ENCODE data around the gene TARS2.

TARS2 gene

DNA sequence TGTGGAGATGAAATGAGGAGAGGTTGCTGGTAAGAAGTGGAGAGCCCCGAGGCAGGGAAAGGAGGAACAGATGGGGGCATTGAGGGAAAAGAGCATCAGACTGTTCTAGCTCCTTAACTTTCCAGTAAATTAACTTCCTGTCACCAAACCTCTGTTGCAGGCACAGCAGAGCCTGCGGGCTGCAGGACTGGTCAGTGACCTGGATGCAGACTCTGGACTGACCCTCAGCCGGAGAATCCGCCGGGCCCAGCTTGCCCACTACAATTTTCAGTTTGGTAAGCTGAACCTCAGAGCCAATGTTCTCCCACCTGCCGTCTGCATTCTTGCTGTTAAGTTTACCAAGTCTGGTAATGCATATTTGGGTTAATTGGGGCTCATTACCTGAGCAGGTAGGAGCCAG, 18.2 kb downstream of the TARS2 start:
- no peak overlapping the region for H3K4me3 ChIP-seq (ENCODE audit: low read length)
- TF ChIP-seq, protein P1, sequence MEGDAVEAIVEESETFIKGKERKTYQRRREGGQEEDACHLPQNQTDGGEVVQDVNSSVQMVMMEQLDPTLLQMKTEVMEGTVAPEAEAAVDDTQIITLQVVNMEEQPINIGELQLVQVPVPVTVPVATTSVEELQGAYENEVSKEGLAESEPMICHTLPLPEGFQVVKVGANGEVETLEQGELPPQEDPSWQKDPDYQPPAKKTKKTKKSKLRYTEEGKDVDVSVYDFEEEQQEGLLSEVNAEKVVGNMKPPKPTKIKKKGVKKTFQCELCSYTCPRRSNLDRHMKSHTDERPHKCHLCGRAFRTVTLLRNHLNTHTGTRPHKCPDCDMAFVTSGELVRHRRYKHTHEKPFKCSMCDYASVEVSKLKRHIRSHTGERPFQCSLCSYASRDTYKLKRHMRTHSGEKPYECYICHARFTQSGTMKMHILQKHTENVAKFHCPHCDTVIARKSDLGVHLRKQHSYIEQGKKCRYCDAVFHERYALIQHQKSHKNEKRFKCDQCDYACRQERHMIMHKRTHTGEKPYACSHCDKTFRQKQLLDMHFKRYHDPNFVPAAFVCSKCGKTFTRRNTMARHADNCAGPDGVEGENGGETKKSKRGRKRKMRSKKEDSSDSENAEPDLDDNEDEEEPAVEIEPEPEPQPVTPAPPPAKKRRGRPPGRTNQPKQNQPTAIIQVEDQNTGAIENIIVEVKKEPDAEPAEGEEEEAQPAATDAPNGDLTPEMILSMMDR (conservative IDR thresholded peaks at IDR 0.05; ENCODE audit: low read depth, low read length) = no peak
- no peak for DNase-seq (ENCODE audit: low read depth)

DNA sequence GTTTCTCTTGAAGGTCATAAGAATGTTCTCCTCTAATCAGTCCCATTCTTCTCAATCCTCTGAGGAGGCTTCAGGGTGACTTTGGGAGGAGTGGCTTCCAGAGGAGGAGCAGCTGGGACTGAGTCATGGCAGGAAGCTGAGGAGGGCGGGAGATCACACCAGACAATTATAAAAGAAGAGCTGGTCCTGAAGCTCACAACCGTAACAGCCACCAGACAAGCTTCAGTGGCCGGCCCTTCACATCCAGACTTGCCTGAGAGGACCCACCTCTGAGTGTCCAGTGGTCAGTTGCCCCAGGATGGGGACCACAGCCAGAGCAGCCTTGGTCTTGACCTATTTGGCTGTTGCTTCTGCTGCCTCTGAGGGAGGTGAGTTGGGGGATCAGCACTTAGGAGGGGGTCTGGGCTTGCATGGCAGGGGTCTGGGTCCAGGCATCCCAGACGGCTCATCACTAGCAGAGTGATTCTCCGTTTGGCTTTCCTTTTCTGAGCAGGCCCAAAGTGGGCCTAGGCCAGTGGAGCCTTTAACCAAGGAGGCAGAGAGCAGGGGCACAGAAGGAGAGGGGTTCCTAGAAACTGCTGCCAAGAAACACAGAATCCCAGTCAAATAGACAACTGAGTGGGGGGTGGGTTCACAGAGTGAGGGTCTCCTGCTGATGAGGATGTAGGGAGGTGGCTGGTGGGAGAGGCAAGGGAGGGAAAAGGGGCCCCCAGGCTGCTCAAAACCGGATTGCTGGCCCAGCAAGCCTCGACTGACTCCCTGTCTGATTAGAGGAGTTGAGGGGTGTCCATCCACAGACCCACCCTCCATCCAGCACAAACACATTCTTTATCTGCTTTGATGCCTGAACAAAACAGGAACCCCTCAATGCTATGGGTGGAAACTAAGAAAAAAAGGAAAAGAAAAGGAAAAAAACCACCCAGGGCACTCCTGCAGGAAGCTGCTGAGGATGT, 21.0 kb downstream of the TARS2 start, which contains the start of gene ECM1:
Gene ECM1, plus strand, starts transcription at position 198 of the 953 bp plus-strand sequence. Its CDS starts 101 bp downstream, at position 299.
- no peak for DNase-seq (ENCODE audit: low read depth)
- no peak within 1 kb of the TSS for H3K4me3 ChIP-seq (ENCODE audit: low read length)

DNA sequence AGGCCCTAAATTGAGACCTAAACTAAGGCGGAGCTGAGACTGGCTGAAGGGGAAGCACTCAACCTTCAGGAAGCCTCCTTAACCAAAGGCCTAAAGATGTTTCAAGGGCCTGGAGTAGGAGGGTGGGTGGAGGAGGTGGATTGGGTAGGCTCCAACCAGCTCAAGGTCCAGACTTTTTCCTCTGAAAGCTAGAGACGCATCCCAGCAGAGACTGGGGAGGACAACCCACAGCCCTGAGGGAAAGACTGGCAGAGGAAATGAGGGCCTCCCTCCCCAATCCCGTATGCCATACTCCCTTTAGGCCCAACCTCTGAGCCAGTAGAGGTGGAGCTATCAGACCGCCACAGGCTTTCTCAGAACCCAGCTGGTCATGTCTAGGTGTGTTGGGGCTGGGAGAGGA, 21.8 kb downstream of the TARS2 start:
- no peak overlapping the region for H3K4me3 ChIP-seq (ENCODE audit: low read length)
- DNase-seq (ENCODE audit: low read depth) = no peak
- TF ChIP-seq, protein P1 (conservative IDR thresholded peaks at IDR 0.05; ENCODE audit: low read depth, low read length) = no peak

More for the DNA sequence above, 21.0 kb downstream of the TARS2 start, which contains the start of gene ECM1:
- TF ChIP-seq, protein P1 (conservative IDR thresholded peaks at IDR 0.05; ENCODE audit: low read depth, low read length) = no peak

DNA sequence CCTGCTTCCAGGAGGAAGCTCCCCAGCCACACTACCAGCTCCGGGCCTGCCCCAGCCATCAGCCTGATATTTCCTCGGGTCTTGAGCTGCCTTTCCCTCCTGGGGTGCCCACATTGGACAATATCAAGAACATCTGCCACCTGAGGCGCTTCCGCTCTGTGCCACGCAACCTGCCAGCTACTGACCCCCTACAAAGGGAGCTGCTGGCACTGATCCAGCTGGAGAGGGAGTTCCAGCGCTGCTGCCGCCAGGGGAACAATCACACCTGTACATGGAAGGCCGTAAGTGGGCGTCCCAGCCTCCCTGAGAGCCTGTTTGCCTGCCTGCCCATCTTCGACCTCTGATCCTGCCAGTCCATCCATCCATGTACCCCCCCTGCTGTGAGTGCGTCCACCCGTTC, 24.3 kb downstream of the TARS2 start:
- H3K4me3 ChIP-seq (ENCODE audit: low read length) = no peak overlapping the region
- TF ChIP-seq, protein P1 (conservative IDR thresholded peaks at IDR 0.05; ENCODE audit: low read depth, low read length) = no peak
- DNase-seq (ENCODE audit: low read depth) = no peak

DNA sequence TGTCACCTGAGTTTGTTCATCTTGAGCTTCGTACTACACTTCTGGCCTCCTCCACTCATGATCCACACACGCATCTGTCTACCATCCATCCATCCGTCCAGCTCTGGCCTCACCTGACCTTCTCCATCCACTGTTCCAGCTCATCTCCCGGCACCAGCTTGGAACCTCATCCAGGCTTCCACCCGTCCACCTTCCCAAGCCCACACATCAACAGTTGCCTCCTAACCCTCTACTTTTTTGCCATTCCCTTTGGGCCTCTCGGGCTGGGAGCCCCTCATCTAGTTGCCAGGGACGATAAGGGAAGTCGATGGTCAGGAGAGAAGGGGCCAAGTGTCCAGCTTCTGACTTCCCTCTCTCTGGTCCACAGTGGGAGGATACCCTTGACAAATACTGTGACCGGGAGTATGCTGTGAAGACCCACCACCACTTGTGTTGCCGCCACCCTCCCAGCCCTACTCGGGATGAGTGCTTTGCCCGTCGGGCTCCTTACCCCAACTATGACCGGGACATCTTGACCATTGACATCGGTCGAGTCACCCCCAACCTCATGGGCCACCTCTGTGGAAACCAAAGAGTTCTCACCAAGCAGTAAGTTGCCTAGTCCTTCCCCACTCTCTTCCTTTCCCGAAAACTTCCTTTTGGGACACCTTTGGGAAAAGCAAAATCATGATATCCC, 24.9 kb downstream of the TARS2 start:
- TF ChIP-seq, protein P1 (conservative IDR thresholded peaks at IDR 0.05; ENCODE audit: low read depth, low read length) = no peak
- DNase-seq (ENCODE audit: low read depth) = no peak
- no peak overlapping the region for H3K4me3 ChIP-seq (ENCODE audit: low read length)

DNA sequence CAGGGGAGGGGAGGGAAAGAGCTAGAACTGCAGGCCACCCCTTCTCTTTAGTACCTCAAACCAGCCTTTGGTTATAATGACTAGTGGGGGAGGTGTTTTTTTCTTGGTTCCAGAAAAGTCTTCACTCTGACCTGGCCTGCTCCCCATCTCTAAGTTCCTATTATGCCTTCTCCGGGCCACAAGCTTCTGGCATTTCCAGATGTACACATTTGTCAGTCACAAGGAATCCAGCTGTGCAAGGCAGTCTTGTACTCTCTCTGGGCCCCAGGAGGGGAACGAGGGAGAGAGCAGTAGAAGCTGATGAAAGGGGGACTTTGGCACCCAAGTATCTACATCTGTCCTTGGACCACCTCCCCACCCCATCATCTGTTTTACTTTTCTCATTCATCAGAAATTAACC, 25.6 kb downstream of the TARS2 start:
- no peak for DNase-seq (ENCODE audit: low read depth)
- H3K4me3 ChIP-seq (ENCODE audit: low read length) = no peak overlapping the region
- TF ChIP-seq, protein P1 (conservative IDR thresholded peaks at IDR 0.05; ENCODE audit: low read depth, low read length) = no peak
